Measurements from ENCODE around the gene WRNIP1.

- TF ChIP-seq SMAD3 (CRISPR knock-in tag; IDR thresholded peaks at IDR 0.05; ENCODE audit: borderline replicate concordance) (no peak), CTCF (IDR thresholded peaks at IDR 0.05) (no peak), IRF1 (CRISPR knock-in tag; IDR thresholded peaks at IDR 0.05) (no peak), NFE2L1 (CRISPR knock-in tag; IDR thresholded peaks at IDR 0.05) (no peak), FOXJ3 (CRISPR knock-in tag; IDR thresholded peaks at IDR 0.05; ENCODE audit: borderline replicate concordance) (no peak), NFYB (CRISPR knock-in tag; conservative IDR thresholded peaks at IDR 0.05; ENCODE audit: low read depth) (no peak), ZNF512 (CRISPR knock-in tag; IDR thresholded peaks at IDR 0.05; ENCODE audit: borderline replicate concordance) (no peak), ATF1 (CRISPR knock-in tag; IDR thresholded peaks at IDR 0.05) (no peak), TEAD4 (CRISPR knock-in tag; IDR thresholded peaks at IDR 0.05) (no peak)
Measured at GRCh38 chr6:2777249-2777648, 12.1 kb downstream of the WRNIP1 start.

Data from WTC11 (cell line).